Measurements from ENCODE around the gene TMEM239.
"Not testable (repeated sequence)": the region's sequence is repeated elsewhere in the genome, so short reads cannot be mapped to it uniquely, and the experiment has no call there.

The TMEM239 gene

DNA sequence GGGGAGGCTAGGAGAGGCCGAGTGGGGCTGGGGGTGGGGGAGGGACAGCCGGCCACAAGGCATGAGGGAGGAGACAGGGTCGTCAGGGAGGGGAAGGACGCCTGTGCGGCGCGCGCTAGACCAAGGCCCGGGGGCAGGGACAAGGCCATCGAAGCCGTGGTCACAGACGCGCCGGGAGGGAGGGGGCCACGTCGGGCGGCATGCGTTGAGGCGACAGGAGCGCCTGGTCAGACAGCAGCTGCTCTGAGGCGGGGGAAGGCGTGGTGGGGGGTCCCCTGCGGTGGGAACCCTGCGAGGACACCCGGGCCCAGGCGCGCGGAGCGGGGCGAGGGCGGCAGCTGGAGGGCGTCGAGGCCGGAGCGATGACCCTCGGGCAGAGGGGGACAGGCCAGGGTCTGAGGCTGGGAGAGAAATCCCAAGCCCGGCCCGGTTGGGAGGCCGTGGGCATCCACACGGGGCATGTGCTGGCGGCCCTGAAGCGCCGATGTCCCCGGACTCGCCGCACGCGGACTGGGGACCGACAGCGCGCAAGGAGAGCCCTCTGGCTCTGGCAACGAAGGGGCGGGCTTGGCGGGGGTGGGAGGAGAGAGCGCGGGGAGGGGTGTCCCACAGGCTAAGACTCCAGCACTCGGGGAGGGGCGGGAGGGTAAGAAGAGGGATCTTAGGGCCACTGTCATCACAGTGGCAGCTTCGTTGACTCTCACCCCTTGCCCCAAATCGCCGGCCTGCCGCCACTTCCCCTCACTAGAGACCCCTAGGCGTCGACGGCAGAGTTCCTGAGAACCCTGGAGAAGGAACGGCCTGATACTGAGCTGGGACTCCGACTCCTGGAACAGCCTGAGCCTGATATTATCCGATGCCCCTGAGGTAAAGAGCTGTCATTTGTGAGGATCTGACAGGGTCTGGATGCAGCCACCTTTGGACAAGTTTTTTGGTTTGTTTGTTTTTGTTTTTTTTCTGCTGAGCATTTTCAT is 5.0 kb downstream of the TMEM239 start:
- no peak for DNase-seq (ENCODE audit: low read depth in 2 of 2)

DNA sequence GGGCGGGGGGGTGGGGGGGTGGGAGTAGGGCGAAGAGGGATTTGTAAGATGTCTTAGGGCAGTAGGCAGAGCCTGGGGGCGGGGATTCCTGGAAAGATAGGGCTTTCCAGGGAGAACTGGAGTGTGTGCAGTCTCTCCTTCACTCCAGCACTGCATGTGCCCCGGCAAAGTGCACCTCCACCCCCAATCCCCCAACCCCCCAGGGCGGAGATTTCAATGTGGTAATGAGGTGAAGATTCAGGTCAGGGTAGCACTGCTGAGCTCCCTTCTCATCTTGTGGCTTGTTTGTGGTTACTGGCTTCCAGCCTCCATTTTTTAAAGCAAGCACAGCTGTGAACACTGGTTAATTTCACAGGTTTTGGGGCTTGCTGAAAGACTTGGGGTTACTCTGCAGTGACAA is 5.9 kb downstream of the TMEM239 start:
- no peak for DNase-seq (ENCODE audit: low read depth in 2 of 2)

DNA sequence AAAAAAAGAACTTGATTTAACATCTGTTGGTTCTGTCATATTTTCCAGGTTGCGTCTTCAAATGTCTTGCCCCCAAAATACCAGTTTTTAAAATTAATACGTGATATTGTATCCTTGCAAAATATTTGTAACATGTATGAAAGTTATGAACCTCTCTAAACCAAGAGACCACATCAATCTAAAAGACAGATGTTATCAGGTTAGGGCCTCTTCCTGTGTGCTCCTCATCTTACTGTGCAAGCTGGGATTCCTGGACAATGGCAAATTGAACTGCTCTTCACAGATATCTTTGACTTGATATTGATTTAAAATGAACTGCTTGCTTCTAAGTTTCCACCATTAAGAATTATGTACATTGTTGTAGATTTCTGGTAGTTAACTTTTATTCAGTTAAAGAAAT is 9.6 kb downstream of the TMEM239 start:
- no peak for DNase-seq (ENCODE audit: low read depth in 2 of 2)

DNA sequence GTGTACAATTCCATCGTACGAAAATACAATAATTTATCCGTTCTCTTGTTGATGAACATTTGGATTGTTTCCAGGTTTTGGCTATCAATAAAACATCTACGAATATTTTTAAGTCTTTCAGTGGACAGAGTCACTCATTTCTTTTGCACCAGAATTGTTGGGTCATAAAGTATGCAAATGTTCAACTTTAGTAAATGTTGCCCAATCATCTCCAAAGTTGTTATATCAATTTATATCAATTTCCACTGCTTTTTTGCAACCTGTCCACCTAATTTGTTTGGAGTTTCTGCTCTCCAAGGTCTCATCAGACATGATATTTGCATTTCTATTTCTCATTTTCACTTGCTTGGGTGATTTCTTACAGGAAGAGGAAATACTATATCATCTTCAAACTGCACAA is 10.5 kb downstream of the TMEM239 start:
- DNase-seq (ENCODE audit: low read depth in 2 of 2): no peak

DNA sequence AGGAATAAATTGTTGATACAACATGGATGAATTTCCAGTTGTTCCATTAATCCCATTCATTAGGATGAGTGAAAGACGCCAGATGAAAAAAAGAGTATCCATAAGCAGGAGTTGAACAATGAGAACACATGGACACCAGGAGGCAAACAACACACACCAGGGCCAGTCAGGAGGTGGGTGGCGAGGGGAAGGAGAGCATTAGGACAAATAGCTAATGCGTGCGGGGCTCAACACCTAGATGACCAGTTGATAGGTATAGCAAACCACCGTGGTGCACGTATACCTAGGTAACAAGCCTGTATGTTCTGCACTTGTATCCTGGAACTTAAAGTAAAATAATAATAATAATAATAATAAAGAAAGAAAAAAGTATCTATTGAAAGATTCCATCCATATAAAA is 13.2 kb downstream of the TMEM239 start:
- no peak for DNase-seq (ENCODE audit: low read depth in 2 of 2)

DNA sequence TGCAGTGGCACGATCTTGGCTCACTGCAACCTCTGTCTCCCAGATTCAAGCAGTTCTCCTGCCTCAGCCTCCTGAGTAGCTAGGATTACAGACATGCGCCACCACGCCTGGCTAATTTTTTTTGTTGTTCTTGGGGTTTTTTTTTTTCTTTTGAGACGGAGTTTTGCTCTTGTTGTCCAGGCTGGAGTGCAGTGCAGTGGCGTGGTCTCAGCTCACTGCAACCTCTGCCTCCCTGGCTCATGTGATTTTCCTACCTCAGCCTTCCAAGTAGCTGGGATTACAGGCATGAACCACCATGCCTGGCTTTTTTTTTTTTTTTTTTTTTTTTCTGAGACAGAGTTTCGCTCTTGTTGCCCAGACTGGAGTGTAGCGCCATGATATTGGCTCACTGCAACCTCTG is 15.0 kb downstream of the TMEM239 start:
- not testable (repeated sequence) for DNase-seq (ENCODE audit: low read depth in 2 of 2)

DNA sequence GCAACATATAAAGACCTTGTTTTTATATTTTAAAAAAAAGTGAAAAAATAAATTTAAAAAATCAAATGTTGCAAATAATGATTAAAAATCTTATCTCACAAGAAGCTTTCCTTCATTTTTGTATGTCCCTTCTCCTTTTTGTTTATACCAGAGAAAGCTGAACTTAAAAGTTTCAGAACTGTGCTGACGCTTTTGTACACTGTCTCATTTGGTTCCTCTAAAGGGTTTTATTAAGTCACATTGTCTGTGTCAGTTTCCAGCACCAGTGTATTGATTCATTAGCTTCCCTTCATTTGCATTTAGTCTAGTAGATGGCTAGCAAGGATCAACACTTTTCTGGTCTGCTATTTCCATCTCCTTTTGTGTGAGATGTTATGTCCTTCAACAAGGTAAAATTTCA is 17.6 kb downstream of the TMEM239 start:
- no peak for DNase-seq (ENCODE audit: low read depth in 2 of 2)

DNA sequence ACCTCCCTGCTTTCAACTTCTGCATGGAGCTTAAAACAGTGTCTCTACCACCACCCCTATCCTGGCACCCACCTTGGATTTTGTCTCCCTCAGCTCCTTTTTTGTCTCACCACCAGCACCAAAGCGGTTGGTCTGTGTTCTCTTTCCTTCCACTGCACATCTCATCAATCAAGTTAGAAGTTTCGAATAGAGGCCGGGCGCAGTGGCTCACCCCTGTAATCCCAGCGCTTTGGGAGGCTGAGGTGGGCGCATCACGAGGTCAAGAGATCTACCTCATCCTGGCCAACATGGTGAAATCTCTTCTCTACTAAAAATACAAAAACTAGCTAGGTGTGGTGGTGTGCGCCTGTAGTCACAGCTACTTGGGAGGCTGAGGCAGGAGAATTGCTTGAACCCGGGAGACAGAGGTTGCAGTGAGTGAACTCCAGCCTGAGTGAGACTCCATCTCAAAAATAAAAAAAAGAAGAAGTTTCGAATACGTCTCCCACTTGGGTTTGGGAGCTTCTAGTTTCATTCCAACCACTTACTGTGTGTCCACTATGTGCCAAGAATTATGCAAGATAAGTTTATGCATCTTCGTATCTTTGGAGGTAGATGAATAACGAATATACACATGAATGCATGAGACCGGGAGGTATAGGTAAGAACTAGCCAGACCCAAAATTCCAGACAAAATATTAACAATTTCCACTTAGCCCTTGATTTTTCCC is 18.4 kb downstream of the TMEM239 start:
- DNase-seq (ENCODE audit: low read depth in 2 of 2): no peak

DNA sequence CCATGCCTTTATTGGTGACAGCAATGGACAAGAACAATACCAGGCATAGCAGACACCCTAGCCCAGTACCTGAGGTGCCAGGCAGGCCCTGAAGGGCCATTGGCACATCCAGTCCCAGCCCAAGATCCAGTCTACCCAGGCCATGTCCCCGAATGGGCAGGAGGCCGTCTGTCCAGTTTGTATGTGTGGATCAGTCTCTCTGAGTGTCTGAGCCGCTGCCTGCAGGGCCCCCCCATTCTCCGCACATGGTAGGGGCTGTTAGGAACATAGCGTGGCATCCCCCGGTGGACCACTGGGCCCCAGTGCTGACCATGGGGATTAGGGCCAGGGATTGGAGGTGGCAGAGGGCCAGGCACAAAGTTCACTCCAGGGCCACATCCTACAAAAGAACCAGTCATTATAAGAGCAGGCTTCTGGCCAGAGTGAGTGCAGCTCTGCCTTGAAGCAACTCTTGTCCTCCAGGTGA is 19.2 kb downstream of the TMEM239 start:
- no peak for DNase-seq (ENCODE audit: low read depth in 2 of 2)

DNA sequence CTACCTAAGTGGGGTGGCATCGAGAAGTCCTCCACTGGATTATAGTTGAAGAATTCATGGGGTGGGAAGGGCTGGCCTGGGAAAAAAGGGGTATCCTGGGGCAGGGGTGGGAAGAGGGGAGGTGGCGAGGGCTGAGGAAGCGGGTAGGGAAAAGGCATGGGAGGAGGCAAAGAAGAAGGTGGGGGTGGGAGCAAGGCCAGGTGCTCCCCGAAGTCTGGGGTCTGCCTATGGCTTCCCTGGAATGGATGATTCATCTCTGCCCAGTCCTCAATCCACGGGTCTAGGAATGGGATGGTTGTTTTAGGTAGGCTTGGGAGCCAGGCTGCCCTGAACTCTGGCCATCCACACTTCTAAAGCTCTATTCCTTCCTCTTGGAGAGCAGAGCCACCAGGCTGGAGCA is 19.9 kb downstream of the TMEM239 start:
- DNase-seq (ENCODE audit: low read depth in 2 of 2): no peak

DNA sequence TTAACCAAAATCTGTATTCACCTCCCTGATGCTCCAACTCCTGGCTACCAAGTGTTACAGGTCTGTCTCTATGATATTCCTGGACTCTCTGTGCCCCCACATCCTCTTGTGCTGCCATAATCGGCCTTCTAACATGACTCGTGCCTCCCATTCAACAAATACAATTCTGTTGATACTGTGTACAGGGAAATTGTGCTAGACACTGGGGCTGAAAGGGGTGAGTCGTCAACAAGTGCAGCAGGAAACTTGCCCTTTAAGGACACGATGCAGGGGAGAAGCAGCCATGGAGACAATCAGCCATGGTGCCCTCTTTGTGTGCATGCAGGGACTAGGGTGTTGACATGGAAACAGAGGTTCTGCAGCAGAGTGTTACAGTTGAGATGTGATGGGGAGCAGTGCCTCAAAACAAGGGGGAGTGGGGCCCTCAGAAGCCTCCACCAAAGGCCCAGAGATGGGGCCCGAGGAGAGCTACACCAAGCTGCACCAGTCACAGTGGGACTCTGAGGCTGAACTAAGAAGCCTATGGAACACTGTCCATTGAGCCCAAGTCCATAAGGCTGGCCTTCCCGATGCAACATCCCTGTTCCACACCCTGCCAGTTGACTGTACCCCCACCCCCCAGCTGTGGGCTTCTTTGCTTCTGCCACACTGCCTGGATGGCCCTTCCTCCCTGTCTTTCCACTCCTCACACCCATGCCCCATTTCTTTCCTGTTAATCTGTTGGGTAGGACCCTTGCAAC is 21.2 kb downstream of the TMEM239 start:
- DNase-seq (ENCODE audit: low read depth in 2 of 2): no peak

DNA sequence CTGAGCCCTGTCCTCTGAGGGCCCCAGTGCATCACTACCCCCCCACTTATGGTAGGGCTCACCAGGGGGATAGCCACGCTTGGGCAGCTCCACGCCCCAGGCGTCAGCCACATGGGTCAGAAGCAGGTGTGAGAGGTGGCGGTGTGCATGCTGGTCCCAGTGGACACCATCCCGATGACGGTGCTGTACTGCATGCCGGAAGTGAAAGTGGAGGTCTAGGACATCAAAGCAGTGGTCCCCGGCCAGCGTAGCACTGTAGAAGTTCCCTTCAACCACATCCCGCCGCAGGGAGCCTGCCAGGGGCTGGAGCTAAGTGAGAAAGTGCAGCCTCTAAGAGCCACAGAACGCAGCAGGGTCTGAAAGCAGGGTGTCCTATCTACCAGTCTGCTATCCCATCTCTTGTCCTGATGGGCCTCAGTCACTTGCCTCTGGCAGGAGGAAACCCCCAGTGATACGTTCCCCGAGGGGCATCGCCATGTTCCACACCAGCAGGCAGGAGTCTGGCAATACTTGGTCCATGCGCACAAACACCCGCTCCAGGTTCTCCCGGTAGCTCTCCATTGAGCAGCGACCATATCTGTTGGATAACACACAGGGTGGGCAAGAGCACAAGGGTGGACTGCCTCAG is 22.1 kb downstream of the TMEM239 start:
- DNase-seq (ENCODE audit: low read depth in 2 of 2): no peak

DNA sequence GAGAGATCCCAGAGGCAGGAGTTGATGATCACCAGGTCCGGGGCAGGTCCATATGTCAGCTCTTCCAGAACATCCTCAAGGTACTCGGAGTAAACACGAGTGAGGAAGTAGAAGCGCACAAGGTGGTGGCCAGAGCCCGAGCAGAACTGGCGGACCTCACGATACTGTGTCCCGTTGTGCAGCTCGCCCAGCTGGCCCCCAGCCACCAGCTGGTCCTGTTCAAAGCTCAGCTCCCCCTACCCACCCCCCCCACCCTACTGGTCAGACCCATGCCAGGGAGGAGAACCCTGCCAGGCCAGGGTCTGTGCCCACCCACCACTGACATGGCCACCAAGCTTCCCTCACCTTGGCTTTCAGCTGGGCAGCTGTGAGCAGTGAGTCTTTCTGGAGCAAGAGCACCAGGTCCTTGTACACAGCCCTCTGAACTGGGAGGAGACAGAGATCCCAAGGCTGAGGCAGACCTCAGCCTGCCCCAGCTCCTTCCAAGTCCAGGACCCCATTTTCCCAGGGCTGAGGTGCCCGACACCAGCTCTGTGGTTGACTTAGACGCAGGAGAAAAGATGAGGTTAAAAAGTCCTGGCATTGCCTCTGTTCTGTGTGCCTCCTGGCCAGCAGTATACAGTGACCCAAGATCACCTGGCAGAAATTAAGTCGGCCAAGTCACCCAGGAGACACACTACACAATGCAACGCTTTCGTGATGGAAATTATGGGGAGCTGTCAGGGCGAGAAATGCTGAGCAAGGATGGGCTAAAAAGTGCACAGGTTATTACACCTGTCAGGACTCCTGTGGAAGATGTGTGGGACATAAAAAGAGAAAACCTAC is 22.9 kb downstream of the TMEM239 start:
- no peak for DNase-seq (ENCODE audit: low read depth in 2 of 2)

DNA sequence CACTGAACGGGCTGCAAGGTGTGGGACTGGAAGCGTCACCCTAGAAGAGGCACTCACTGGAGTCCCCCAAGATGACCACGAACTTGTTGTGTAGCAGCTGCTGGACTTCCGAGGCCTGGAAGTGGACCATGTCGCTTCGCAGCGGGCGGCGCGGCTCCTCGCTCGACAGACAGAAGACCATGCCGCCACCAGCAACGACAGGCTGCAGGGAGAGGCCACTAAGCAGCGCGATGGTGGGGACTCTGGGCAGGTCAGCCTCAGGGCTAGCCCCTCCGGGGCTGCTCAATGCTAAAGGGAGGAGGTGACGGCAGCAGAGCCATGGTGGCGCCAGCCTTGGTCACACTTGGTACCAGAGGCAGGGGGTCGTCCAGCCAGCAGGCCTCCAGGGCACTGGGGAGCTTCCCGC is 23.6 kb downstream of the TMEM239 start:
- no peak for DNase-seq (ENCODE audit: low read depth in 2 of 2)

DNA sequence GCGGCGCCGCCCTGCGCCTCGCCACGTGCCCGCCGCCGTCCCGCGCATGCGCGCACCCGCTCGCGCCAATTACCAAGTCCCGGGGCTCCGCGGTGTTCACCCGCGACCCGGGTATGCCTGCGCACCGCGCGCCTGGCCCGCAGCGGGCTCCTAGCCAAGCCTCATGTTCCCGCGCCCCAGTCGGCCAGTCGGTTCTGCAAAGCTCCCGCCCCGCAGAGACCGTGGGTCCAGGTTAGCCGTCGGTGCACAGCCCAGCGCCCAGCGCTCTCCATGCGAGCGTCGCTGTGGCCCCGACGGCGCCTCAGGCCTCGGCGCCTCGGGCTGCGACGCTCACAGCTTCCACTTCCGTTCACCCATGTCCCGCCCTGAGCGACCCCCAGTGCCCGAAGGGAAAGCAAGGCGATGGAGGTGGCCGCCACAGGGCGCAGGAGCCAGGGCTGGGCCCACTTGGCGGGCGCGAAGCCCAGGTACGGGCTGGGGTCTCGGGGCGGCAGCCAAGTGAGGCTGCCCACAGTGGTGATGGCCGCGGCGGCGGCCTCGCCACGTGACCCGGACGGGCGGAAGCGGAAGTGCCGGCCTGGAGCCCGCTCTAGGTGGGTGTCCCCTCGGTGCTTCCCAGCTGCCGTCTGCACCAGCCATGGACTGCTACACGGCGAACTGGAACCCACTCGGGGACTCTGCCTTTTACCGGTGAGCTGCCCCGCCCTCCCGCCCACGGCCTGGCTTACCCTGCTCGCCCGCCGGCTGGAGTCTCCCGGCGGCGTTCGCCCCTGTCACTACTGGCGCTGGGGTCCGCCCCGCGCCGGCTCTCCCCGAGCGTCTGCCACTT is 24.2 kb downstream of the TMEM239 start, which contains the start of the genes PCED1A and VPS16:
TSS of gene PCED1A (minus strand) at position 518 of the 829 bp plus-strand sequence. CDS start 743 bp downstream, outside the sequence.
TSS of gene VPS16 (plus strand) at position 608 of the 829 bp plus-strand sequence. CDS start at position 638, 30 bp downstream.
- peak; percentile 79 to 85 for DNase-seq (ENCODE audit: low read depth in 2 of 2)

DNA sequence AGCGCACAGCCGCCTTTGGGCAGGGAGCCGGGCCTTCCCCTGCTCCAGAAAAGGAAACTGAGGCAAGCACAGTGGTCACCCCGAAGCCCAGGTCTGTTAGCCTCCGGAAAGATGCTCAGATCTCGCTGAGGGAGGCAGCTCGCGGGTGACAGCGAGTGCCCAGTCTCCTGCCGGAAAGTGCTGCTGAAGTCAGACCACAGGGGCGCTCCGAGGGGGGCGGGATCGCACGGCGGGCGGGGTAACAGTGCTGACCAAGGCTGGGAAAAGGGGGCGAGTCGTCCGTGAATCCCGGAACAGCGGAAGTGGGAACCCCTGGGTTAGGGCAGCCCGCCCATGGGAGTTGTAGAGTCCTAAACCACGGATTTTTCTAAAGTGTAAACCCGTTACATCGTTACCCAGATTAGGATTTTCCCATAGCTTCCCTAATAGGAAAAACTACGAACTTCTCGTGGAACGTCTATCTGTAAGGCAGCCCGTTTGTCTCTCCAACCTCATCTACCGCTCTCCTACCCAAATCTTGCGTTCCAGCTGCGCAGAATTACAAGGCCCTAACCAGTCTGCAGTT is 24.9 kb downstream of the TMEM239 start:
- no peak for DNase-seq (ENCODE audit: low read depth in 2 of 2)

DNA sequence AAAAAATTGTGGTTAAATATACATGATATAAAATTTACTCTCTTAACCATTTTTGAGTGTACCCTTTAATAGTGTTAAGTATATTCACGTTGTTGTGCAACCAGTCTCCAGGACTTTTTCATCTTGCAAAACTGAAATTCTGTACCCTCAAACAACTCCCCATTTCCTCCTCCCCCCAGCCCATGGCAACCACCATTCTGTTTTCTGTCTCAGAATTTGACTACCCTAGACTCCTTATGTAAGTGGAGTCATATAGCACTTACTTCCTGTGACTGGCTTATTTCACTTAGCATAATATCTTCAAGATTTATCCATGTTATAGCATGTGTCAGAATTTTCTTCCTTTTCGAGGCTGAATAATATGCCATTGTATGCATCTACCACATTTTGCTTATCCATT is 29.4 kb downstream of the TMEM239 start:
- no peak for DNase-seq (ENCODE audit: low read depth in 2 of 2)

DNA sequence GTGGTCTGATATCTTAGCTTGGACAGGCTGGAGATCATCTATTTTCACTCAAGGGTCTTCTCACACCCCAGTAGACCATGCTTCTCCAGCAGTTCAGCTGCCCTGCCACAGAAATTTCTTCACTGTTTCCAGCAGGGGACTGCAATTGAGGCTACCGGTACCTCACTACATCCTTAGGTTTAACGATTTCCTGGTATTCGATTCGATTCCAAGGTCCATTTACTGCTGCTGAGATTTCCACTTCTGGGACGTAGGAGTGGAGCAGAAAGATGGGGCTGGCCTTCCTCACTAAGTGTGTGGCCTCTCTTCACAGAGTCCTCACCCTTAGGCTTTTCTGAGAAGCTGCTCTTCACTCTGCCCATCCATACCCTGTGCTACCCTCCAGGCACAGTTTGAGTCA is 30.5 kb downstream of the TMEM239 start:
- no peak for DNase-seq (ENCODE audit: low read depth in 2 of 2)

DNA sequence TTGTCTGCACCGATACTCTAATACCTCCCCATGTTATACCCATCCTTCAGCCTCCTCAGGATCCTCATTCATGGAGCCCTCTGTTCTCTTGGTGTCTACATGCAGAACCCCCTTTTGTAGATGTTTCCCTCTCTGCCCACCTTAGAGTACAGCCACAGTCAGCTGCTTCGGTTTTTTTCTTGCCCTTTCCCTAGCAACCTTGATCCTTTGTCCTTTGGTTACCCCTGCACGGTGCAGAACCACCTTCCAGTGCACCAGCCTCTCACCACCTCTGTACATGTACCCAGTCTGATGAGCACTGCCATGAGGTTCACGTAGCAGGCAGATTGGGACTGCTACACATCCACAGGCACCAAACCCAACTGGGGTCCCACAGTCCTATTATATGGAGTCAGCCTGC is 31.6 kb downstream of the TMEM239 start:
- DNase-seq (ENCODE audit: low read depth in 2 of 2): no peak

All from stimulated activated CD8-positive, alpha-beta memory T cell treated with anti-CD3 and anti-CD28 coated beads, Interleukin-15, amount 100 ng/mL, for 4 hours (primary cell).